HG02981 (cell line): ENCODE results near the gene SPINK1.
A peak's percentile ranks its signal among the peaks of the same experiment; 100 is the strongest.
"Not testable (repeated sequence)": the region's sequence is repeated elsewhere in the genome, so short reads cannot be mapped to it uniquely, and the experiment has no call there.

ENCODE experiments used
- ATAC-seq: cut with Tn5 transposase; IDR thresholded peaks from one replicate; pipeline ENCODE4 v1.9.1; 2021; ENCODE audit warnings: mild to moderate bottlenecking, moderate library complexity; ENCODE audit not compliant: unreplicated experiment

SPINK1 gene, protein sequence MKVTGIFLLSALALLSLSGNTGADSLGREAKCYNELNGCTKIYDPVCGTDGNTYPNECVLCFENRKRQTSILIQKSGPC

DNA sequence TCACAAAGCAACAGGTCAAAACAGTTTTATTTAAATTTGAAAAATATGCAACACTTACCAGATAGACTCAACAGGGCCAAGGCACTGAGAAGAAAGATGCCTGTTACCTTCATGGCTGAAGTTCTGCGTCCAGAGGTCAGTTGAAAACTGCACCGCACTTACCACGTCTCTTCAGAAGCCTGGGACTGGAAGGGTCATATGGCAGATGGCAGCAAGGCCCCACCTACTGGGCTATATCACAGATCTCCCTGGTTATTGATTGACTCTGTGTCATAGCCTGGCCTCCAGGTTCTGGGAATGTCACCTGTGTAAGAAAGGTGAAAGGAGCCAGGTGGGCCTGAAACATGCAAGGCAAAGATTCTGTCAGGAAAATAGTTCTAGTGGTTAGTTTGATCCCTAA lies at the start of gene SPINK1:
TSS of gene SPINK1 (minus strand) at position 207 of the 400 bp plus-strand sequence. CDS start at position 113, 94 bp downstream.
- no peak for ATAC-seq

DNA sequence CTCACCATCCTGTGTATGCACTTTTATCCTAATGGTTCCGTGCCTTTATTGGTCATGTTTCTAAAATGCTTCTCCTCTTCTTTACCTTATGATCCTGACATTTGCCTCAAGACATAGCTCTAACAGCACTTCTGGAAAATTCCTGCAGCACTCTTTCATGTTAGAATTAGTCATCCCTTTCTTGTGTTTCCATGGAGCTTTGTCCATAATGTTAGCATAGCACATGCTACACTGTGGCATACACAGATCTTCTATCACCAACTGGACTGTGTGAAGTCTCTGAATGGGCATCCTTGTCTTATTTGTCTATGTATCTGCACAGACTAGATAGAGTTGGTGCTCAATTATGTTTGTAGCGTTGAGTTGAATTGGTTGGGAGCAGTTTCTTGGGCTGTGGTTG lies 49.0 kb upstream of the SPINK1 start:
- no peak for ATAC-seq

DNA sequence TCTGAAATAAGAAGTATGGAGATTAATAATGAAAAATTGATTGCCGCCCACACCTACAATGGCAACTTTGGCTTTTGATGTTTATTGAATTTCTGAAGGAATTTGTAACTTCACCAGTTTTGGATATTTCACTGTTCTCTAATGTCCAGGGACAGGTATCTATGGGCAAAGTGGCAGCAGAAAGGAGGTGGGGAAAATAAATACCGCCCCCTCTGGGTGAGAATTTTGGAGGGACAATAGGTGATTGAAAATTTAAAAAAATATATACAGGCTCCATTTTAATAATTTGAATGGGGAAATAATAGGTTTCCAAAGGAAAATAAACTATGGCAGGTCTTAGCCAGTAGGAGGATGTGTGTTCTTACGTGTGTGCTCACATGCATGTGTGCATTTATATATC lies 48.3 kb upstream of the SPINK1 start:
- ATAC-seq, result no peak

DNA sequence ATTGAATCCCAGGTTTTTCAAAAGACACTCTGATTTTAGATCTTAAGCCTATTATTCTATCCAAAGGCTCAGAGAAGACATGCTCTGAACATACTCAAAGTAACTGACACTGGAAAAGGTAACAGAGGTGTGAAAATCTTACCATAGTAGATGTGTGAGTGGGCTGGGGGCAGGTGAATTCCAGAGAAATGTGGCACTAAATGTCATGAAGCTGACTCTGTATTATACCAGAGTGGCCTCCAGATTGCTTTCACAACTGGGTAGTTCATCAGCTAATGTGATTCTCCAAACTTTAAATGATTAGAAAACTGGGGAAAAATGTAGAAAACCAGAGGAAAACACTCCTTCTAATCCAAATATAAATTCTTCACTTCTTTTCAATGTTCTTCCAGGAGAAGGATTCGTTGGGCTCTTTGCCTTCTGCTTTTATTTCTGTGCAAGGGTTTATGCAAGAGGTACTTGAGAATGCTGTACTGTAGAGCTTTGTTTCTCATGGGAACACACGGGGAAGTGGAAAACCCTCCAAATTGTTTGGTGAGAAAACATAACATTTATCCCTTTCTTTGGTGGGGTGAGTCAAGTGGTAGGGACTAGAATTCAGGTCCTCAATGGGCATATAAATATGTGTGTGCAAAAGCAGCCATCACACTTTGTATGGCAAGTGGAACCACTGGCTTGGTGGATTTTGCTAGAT lies 46.7 kb upstream of the SPINK1 start, which contains the start of gene SCGB3A2:
TSS of gene SCGB3A2 (plus strand) at position 646 of the 694 bp plus-strand sequence. CDS start 93 bp downstream, outside the sequence.
- ATAC-seq, result no peak

DNA sequence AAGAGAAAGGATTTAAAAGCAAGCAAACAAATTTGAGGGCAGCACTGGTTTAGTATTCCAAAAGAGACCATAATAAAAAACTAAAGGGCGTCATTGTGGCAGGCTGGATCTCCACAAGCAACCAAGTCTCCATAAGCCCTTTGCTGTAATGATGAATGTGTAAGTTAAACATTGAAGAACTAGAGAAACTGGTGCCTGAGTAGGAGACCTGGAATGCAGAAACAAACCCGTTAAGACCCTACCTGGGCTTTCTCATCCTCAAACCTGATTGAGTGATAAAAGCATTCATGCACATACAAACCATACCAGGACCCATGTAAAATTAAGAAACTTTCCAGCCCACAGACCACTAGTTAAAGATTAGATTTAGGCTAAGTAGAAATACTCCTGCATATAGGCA lies 45.2 kb upstream of the SPINK1 start:
- ATAC-seq, result no peak

DNA sequence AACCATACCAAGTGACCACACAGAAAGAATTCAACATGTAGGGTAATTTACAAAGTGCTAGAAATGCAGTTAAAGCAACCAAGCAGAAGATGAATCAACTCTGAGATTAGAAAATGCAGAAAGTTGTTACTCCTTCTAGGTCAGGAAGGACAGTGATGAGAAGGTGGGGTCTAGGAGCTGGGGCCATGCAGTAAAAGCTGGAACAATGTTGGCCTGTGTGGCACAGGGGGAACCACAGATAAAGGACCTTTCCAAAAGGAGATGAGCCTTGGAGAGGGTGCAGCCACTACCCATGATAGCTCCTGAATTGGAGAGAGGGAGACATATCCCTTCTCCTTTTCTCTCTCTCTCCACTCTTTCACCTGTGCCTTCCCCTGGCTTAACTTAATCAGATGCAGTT lies 44.7 kb upstream of the SPINK1 start:
- ATAC-seq, result no peak

DNA sequence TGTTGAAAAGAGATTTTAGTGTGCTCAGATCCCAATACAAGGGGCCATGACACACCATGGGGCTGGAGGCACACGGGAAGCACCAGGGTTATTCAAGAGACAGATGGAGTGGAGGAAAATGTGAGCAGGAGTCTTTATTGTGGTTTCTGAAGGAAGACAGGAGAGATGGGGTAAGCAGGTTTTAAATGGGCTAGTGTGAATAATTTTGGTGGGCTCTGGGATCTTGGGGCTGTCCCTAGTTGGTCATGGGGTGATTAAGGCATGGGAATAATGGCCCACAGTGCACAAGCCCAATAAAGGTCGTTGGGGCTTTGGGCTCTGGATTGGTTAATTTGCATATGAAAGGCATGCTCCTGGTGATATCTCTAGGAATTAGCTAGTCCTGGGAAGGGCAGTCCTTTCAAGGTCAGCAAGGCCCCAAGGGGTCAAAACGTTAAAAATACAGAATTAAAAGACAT lies 43.5 kb upstream of the SPINK1 start:
- no peak for ATAC-seq

DNA sequence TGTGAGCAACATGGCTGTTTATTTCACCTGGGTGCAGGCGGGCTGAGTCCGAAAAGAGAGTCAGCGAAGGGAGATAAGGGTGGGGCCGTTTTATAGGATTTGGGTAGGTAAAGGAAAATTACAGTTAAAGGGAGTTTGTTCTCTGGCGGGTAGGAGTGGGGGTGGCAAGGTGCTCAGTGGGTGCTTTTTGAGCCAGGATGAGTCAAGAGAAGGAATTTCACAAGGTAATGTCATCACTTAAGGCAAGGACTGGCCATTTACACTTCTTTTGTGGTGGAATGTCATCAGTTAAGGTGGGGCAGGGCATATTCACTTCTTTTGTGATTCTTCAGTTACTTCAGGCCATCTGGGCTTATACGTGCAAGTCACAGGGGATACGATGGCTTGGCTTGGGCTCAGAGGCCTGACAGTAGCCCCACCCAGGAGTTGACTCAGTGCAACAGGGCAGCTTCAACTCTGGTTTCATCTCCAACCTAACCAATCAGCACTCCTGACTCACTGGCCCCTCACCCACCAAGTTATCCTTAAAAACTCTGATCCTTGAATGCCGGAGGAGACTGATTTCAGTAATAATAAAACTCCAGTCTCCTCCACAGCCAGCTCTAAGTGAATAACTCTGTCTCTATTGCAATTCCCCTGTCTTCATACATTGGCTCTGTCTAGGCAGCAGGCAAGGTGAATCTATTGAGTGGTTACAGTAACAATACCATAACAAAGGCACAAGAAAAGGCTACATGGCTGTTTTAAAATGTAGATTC lies 42.8 kb upstream of the SPINK1 start:
- not testable (repeated sequence) for ATAC-seq

DNA sequence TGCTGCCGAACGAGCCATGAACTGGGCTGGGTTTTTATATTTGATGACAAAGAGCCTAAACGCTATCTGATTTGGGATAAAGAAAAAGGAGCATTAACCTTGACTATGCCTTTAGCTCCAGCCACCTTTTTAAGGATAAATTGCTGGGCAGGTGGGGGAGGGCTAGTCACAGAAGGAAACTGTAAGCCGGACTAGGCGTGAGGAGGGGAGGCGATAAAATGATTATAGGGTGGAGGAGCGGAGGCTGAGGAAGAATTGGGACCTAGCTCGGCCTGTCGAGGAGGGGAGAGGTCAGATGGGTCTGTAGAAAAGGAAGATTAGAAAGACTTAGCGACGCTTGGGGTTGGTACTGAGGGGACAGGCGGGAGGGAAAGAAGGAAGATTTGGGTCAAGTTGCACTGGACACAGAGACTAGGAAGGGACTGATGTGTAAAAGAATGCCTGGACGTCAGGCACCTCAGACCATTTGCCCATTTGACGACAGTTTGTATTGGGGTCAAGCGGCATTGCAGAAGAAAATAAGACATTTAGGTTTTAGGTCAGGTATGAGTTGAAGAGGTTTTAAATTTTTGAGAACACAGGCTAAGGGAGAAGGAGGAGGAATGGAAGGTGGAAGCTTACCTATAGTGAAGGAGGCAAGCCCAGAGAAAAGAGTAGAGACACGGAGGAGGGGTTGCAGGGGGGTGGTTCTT lies 41.4 kb upstream of the SPINK1 start:
- not testable (repeated sequence) for ATAC-seq

DNA sequence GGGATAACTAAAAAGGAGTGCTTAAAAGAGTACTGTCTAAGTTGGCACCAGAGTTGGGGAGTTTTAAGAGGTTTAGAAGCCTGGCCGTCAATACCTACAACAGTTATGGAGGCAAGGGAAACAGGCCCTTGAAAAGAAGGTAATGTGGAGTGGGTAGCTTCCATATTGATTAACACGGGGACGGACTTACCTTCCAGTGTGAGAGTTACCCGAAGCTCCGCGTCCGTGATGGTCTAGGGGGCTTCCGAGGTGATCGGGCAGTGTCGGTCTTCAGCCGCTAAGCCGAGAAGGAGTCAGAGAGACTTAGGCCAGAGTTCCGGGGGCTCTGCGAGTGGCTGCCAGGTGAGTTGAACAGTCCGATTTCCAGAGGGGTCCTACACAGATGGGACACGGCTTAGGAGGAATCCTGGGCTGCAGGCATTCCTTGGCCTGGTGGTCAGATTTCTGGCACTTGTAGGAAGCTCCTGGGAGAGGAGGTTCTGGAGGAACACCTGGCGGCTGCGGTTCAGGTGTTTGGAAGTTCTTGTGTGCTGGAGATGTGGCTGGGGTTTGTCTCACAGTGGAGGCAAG lies 40.6 kb upstream of the SPINK1 start:
- not testable (repeated sequence) for ATAC-seq

DNA sequence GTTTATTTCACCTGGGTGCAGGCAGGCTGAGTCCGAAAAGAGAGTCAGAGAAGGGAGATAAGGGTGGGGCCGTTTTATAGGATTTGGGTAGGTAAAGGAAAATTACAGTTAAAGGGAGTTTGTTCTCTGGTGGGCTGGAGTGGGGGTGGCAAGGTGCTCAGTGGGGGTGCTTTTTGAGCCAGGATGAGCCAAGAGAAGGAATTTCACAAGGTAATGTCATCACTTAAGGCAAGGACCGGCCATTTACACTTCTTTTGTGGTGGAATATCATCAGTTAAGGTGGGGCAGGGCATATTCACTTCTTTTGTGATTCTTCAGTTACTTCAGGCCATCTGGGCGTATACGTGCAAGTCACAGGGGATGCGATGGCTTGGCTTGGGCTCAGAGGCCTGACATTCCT lies 38.4 kb upstream of the SPINK1 start:
- not testable (repeated sequence) for ATAC-seq

DNA sequence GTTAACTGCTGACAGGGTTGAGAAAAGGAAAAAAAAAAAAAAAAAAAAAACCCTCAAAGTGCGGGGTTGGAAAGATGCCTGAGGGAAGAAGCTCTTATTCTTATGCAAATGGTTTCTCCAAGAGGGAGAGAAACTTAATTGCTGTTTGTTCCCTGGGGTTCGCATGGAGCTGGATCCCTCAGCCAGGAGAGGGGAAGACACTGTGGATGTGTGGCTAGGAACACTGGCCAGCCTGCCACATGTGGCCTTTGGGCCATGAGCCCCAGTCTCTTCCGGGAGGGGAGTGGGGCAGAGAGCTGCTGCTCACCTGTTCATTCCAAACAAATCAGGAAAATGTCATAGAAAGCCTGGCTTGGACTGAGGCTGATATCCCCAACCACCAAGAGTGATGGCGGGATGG lies 37.6 kb upstream of the SPINK1 start:
- no peak for ATAC-seq

DNA sequence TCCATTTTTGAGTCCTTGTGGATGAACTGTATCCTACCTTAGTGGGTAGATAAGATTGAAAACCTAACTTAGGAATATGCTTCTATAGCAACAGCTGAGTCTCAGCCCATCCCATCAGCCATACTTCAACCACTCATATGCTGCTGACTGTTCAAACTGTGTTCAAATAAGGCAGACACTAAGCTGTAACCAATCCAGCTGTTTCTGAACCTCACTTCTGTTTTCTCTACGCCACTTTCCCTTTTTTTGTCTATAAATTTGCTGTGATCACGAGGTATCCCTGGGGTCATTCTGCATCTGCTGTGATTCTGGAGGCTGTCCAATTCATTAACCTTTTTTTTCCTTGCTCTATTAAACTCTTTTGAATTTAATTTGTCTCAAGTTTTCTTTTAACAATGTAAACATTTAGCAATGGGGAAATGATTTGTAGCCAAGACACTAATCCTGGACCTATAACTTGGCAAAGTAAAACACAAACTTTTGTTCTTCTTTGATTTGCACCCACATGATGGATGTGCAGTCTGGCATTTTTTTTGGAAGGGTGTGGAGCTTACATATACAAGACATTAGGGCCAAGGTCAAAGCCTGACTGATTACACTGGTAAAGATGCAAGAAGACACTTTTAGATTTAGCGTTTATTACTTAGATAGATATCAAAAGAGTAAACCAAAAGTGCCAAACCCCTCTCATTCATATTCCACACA lies 32.1 kb upstream of the SPINK1 start:
- no peak for ATAC-seq

DNA sequence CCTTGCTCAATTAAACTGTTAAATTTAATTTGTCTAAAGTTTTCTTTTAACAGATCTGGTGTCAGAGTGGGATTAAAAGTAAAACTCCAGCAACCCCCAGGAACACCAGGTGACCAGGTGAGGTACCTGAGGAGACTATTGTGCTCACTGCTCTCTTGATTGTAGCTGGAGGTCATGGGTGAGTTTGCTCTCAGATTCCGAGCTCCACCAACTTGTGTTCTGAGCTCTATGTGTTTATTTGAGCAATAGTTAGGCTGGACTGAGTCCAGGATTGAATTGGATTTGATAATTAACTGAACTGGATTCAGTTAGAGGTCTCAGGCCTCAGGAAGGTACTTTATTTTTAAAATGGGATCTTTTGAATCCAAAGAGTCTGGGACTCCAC lies 29.2 kb upstream of the SPINK1 start:
- ATAC-seq, result no peak

DNA sequence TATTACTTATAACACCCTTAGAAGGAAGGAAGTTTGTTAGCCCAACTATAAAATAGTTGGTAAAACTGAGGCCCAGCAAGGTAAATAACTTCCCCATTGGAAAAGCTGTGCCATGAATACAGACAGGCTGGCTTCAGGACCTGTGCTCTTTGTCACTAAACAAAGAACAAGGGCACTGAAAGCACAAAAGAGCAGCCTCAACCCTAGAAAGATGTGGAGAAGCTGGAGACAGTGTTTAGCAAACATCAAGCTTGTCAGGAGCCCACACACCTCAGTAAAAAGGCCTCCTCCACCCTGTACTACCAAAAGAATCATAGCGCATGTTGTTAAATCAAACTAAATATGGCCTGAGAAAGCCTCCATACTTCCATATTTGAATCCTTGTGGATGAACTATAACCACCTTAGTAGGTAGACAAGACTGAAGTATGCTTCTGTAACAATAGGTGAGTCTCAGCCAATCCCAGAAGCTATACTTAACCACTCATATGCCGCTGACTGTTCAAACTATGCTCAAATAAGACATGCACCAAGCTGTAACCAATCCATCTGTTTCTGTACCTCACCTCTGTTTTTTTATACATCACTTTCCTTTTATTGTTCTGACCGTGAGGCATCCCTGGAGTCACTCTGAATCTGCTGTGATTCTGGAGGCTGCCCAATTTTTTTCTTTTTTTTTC lies 28.6 kb upstream of the SPINK1 start:
- no peak for ATAC-seq

DNA sequence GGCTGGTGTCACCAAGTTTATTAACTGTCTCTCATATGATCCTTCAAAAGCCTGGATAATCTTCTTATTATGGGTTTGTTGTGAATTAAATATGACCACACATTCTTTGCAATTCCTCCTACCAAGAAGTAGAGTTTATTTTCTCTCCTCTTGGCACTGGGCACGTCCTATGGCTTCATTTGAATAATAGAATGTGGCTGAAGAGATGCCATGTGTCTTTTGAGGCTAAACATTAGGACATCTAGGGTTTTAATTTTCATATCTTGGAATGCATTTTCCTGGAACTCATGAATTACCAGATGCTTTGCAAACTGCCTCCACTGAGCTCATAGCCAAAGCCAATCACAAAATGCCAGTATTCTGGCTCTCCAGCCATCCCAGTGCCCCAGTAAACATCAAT lies 27.1 kb upstream of the SPINK1 start:
- no peak for ATAC-seq

DNA sequence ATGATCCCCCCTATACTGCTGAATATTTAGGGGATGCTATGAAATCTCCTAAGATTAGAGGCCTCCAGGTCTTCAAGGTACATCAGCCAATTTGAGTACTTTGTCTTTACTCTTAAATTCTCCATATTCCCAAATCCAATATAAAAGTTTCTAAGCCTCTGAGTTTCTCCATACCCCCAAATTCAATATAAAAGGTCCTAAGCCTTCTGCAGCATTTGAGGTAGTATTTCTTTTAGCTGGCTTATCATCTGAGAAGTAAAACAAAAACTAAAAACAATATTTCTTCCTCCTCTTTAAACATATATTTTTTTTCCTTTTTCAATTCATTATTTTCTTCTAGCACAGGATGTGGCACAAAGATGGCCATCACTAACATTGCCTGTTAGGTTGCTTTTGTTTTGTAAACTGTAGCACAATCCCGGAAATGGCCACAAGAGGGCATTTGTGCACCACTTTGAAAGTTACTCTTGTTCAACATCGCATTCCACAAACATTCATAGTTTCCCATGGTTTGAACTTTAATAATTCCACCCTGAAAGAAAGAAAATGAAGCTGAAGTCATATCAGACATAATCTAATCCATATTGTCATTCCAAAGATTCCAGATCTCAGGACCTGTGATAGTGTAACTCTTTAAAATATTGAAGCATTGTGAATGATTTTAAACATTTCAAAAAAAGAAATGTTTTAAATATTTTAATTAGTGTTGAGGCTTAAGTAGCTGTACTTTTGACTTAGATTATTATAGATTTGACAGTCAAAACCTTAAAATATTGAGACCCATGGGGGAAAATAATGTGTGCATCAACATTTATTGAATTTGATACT lies 26.0 kb upstream of the SPINK1 start:
- ATAC-seq, result peak; percentile 89

DNA sequence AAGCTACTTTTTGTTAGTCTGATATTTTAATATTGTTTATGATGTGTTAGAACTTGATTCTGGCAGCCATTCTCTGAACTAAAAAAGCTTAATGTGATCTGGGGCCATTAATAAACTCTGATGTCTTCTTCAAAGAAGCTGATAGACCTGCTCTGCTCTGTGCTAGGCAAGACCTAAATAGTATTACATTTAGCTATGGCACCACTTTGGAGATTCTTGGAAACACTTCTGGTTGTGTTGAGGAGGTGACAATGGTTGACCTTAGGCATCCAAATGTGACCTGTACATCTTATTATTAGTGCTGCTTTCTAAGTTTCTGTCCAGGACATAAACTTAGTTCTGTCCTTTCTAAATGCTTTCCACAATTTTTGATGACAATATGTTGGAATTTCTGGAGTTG lies 25.3 kb upstream of the SPINK1 start:
- ATAC-seq, result no peak

DNA sequence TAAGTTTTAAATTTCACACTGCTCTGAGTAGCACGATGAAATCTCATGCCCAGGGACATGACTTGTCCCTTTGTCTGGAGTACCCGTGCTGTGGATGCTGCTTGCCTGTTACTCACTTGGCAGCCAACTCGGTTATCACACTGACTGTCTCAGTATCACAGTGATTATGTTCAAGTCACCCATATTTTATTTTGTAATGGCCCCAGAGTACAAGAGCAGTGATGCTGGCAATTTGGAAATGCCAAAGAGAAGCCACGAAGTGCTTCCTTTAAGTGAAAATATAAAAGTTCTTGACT lies 24.3 kb upstream of the SPINK1 start:
- no peak for ATAC-seq
